Progenitor cell of endocrine pancreas (in vitro differentiated cells): ENCODE results near the gene DHCR24. TPM values are rescaled to one million over a fixed set of nuclear protein-coding genes. Genes with fewer than 3 reads are reported as not detected.

Source experiments
- DNase-seq: peaks from one replicate; pipeline ENCODE4 v3.0.0; 2021; ENCODE audit warnings: low spot score; ENCODE audit not compliant: unreplicated experiment
- H3K27ac Mint-ChIP-seq: 2 replicates; pipeline ENCODE4 v1.8.0; 2021; ENCODE audit warnings: mild to moderate bottlenecking, moderate library complexity, mixed read lengths
- H3K27me3 Mint-ChIP-seq: 2 replicates; pipeline ENCODE4 v1.8.0; 2021; ENCODE audit warnings: mixed read lengths
- H3K36me3 Mint-ChIP-seq: 2 replicates; pipeline ENCODE4 v1.8.0; 2022; ENCODE audit warnings: mixed read lengths; ENCODE audit not compliant: insufficient read depth
- H3K4me1 Mint-ChIP-seq: 2 replicates; pipeline ENCODE4 v1.8.0; 2021; ENCODE audit warnings: low read depth, mixed read lengths
- H3K4me3 Mint-ChIP-seq: 2 replicates; pipeline ENCODE4 v1.8.0; 2021; ENCODE audit warnings: low read depth, mild to moderate bottlenecking, moderate library complexity, mixed read lengths
- H3K9me3 Mint-ChIP-seq: 2 replicates; pipeline ENCODE4 v1.8.0; 2021; ENCODE audit warnings: low read depth, mixed read lengths
- total RNA-seq: library from RNA; stranded (reverse); gene quantifications from 2 replicates; pipeline ENCODE4 v1.2.1, GENCODE V29; 2021
- TF ChIP-seq, protein P1 (sequence below): fragments of 200-600 bp; sonication (generic); IDR thresholded peaks from one replicate; pipeline ENCODE4 v1.5.0; 2021; ENCODE audit warnings: antibody characterized with exemption, mild to moderate bottlenecking; ENCODE audit not compliant: unreplicated experiment

Gene DHCR24
- total RNA-seq, 1 donor from 2014 or later, result 229 TPM

DNA sequence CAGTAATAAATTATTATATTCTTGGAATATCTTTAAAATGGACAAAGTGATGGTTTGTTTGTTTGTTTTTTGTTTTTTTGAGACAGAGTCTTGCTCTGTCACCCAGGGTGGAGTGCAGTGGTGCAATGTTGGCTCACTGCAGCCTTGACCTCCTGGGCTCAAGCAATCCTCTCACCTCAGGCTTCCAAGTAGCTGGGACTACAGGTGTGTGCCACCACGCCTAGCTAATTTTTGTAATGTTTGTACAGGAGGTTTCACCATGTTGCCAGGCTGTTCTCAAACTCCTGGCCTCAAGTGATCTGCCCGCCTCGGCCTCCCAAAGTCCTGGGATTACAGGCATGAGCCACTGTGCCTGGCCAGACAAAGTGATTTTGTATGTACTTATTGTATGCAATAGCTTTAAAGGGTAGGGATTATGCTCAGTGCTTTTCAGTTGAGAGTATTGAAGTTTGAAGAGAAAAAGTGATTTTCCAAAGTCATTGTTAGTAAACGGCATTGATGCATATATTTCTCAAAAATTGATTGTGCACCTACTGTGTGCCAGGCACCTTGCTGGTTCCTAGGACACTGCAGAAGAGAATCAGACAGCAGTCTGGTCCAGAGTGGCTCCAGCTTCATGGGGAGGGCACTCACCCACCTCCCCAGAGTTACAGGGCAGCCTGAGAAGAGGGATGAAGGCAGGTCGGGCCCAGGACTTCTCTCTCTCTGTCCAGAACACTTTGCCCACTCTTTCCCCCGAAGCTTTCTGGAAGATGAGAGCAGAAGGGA is 51.7 kb downstream of the DHCR24 start:
- no peak overlapping the region for H3K4me3 Mint-ChIP-seq
- no peak for DNase-seq
- TF ChIP-seq, protein P1, sequence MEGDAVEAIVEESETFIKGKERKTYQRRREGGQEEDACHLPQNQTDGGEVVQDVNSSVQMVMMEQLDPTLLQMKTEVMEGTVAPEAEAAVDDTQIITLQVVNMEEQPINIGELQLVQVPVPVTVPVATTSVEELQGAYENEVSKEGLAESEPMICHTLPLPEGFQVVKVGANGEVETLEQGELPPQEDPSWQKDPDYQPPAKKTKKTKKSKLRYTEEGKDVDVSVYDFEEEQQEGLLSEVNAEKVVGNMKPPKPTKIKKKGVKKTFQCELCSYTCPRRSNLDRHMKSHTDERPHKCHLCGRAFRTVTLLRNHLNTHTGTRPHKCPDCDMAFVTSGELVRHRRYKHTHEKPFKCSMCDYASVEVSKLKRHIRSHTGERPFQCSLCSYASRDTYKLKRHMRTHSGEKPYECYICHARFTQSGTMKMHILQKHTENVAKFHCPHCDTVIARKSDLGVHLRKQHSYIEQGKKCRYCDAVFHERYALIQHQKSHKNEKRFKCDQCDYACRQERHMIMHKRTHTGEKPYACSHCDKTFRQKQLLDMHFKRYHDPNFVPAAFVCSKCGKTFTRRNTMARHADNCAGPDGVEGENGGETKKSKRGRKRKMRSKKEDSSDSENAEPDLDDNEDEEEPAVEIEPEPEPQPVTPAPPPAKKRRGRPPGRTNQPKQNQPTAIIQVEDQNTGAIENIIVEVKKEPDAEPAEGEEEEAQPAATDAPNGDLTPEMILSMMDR, result no peak

DNA sequence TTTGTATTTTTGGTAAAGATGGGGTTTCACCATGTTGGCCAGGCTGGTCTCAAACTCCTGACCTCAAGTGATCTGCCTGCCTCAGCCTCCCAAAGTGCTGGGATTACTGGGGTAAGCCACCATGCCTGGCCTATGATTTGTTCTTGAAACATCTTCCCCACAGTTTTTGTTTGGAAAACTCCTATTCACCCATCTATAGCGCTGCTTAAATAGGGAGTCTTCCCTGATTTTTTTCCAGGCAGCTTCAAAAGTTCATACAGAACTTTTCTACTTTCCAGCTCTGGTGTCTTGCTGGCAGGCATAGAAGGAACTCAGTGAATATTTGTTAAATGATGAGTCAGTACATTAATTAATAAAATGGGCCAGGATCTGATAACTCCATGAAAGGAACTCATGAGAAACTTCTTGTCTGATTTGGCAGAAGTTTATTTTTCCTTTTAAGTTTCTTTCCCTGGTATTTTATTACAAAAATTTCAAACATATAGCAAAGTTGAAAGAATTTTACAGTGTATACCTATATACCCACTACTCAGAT is 52.9 kb downstream of the DHCR24 start:
- Mint-ChIP-seq H3K27ac (no peak overlapping the region), H3K36me3 (no peaks in the 10 kb centered on the region), H3K9me3 (no peaks in the 10 kb centered on the region), H3K4me1 (no peaks in the 10 kb centered on the region), H3K27me3 (peaks cover 19% of the 10 kb centered on the region), H3K4me3 (no peak overlapping the region)
- no peak for DNase-seq
- TF ChIP-seq, protein P1, result no peak

More for the DNA sequence above, 51.7 kb downstream of the DHCR24 start:
- Mint-ChIP-seq H3K9me3 (no peaks in the 10 kb centered on the region), H3K4me1 (no peaks in the 10 kb centered on the region), H3K27me3 (peaks cover 17% of the 10 kb centered on the region), H3K27ac (no peak overlapping the region), H3K36me3 (no peaks in the 10 kb centered on the region)

DNA sequence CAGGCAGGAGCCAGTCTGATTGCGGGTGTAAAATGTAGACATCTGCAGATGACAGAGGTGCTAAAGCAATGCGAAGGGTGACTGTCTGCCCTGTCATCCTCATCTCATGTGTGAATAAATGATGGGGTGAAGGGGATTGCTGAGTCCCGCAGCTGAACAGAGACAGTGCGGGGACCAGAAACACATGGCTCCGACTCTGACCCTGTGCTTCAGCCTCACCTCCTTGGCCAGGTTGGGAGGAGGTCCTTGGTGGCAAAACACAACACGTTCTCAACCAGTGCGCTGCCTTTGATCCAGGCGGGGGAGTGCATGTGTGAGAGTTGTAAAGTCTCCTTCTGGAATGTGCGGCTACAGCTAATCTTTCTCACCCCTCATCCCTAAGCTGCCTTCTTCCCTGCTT is 53.9 kb downstream of the DHCR24 start:
- no peak for DNase-seq
- H3K9me3 Mint-ChIP-seq, result peaks cover 3% of the 10 kb centered on the region

DNA sequence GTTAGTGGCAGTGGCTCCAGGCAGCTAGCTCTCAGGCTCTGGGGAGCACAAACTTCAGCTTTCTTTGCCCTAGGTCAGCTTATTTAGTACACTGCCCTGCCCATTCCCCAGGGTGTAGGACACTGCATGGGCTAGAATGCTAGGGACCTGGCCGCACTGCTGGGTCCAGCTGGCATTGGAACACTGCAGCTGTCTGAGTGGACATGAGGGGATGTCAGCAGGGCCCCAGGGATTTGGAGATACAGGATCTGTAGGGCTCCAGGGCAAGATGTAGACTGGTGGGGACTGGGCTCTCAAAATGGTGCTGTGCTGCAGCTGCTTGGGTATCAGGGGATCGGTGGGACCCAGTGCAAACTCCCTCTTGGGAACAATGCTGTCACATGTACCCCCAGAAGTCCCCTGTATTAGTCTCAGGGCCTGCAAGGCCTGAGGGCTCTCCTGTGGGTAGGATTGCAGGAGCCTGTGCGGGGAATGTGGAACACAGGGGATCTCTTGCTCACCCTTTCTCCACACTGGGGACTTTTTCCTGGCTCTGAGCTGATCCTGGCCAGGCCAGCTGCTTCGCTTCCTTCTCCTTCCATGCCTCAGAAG is 60.7 kb downstream of the DHCR24 start:
- H3K4me1 Mint-ChIP-seq, result no peaks in the 10 kb centered on the region
- H3K36me3 Mint-ChIP-seq, result no peaks in the 10 kb centered on the region
- TF ChIP-seq, protein P1, result no peak
- H3K9me3 Mint-ChIP-seq, result peaks cover 27% of the 10 kb centered on the region
- H3K27ac Mint-ChIP-seq, result no peak overlapping the region
- H3K27me3 Mint-ChIP-seq, result peaks cover 10% of the 10 kb centered on the region
- DNase-seq, result no peak
- no peak overlapping the region for H3K4me3 Mint-ChIP-seq

More for the DNA sequence above, 53.9 kb downstream of the DHCR24 start:
- no peak overlapping the region for H3K4me3 Mint-ChIP-seq
- H3K27ac Mint-ChIP-seq, result no peak overlapping the region
- peaks cover 19% of the 10 kb centered on the region for H3K27me3 Mint-ChIP-seq
- TF ChIP-seq, protein P1, result no peak
- H3K36me3 Mint-ChIP-seq, result no peaks in the 10 kb centered on the region
- H3K4me1 Mint-ChIP-seq, result no peaks in the 10 kb centered on the region

DNA sequence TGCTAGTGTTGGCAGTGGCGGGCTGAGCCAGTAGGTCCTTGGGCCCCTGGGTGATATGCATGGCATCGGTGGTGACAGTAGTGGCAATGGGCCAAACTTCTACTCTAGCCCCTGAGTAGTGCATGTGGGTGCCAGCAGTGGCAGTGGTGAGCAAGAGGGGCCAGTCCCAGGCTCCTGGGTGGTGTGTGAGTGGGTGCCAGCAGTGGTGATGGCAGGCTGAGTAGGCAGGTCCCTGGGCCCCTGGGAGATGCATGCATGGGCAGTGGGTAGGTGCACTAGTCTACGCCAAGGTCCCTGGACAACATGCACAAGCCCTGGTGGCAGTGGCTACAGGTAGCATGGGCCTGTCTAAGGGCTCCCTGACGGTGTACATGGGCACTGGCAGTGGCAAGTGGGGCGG is 61.3 kb downstream of the DHCR24 start:
- TF ChIP-seq, protein P1, result no peak
- H3K4me1 Mint-ChIP-seq, result no peaks in the 10 kb centered on the region
- no peak overlapping the region for H3K4me3 Mint-ChIP-seq
- H3K27me3 Mint-ChIP-seq, result peaks cover 6% of the 10 kb centered on the region
- peaks cover 2% of the 10 kb centered on the region for H3K36me3 Mint-ChIP-seq
- peaks cover 30% of the 10 kb centered on the region for H3K9me3 Mint-ChIP-seq
- H3K27ac Mint-ChIP-seq, result no peak overlapping the region
- no peak for DNase-seq
